Activated T-helper 1 cell treated with Interleukin-2 at 50 U/mL for 16 hours (primary cell): ENCODE measurements around the gene KIF7.
"Not testable (repeated sequence)": the region's sequence is repeated elsewhere in the genome, so short reads cannot be mapped to it uniquely, and the experiment has no call there.

Source experiments
- DNase-seq: peaks from one replicate; pipeline ENCODE4 v3.0.0-alpha.2; 2020; ENCODE audit warnings: low read depth

The KIF7 gene

DNA sequence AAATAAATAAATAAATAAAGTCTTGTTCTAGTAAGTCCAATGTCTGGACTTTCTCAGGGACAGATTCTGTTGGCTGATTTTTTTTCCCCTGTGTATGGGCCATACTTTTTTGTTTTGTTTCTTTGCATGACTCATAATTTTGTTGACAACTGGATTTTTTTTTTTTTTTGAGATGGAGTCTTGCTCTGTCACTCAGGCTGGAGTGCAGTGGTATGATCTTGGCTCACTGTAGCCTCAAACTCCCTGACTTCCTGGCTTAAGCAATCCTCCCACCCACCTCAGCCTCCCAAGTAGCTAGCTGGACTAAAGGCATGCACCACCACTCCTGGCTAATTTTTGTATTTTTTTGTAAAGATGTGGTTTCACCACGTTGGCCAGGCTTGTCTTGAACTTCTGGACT lies 41.1 kb downstream of the KIF7 start:
- DNase-seq = no peak

DNA sequence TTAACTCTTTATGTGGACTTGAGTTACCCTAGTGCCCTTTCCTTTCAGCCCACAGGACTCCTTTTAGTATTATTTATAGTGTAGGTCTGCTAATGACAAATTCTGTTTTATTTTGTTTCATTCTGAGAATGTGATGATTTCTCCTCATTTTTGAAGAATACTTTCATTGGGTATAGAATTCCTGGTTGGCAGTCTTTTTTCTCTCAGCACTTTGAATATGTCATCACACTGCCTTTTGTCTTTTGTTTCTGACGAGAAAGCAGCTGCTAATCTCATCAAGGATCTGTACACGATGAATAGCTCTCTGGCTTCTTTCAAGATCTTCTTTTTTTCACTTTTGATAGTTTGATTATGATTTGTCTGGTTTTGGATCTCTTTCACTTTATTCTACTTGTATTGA lies 42.2 kb downstream of the KIF7 start:
- DNase-seq = no peak

DNA sequence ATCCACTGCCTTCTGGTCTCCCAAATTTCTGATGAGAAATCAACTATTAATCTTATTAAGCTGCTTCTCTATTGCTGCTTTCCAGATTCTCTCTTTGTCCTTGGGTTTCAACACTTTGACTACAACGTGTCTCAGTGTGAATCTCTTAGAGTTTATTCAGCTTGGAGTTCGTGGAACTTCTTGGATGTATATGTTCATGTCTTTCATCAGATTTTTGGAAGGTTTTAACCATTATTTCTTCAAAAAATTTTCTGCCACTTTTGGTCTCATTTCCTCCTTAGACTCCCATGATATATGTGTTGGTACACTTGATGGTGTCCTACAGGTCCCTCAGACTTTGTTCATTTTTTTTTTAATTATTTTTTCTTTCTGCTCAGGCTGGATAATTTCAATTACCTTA lies 44.0 kb downstream of the KIF7 start:
- DNase-seq = no peak

DNA sequence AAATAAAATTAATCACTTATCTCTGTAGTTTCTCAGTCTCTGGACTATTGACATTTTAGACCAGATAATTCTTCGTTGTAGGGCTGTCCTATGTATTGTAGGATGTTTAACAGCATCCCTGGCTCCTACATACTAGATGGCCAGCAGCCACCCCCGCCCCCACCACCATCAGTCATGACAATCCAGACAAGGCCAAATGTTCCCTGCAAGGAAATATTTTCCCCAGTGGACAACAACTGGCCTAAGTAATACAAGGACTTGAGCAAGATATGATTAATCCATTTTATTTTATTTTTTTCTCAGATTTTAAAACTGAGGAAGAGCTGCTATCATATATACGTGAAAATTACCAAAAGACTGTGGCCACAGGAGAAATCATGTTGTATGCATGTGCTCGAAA lies 56.2 kb downstream of the KIF7 start:
- DNase-seq = no peak

DNA sequence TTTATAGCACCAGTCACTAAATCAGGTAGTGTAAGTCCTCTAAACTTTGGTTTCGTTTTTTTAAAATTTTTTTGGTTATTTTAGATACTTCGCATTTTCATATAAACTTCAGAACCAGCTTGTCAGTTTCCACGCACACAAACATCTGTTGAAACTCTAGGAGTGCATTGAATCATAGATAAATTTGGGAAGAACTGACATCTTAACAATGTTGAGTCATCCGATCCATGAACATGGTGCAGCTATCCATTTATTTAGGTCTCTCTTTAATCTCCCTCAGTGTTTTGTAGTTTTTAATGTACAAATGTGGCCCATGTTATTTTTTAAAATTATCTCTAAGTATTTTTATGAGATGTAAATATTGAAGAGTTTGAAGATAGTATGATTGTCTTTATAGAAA lies 62.2 kb downstream of the KIF7 start:
- DNase-seq = no peak

DNA sequence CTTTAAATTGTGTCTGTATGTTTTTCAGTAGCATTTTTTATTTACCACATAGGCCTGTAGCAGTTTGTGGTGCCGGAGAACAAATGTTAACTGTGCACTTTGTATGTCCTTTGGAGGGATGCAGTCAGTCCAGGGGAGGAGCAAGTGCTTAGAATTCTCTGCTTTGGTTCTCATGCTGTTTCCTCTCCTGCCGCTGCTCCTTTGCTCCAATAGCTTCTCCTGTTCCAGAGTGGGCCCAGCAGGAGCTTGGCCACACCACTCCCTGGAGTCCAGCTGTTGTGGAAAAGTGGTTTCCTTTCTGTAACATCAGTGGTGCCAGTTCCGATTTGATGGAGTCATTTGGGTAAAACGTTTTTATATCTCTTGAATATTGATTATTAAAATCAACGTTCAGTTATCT lies 63.4 kb downstream of the KIF7 start:
- no peak for DNase-seq

DNA sequence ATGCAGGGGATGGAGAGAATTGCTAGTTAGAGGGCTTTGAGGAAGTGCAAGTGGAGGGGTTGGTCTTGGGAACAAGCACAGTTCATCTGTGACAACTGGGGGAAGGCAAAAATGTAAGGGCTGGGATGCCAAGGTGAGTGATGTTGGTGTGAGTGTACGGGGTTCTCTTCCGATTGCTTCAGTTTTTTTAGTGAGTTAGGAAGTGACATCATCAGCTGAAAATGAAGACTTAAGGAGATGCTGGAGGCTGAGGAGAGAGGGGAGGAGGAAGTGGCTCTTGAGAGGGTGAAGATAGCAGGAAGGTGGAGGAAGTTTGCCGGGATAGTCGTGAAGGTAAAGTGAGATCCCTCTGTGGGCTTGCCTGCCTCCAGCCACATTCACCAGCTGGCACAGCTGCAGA lies 67.3 kb downstream of the KIF7 start:
- no peak for DNase-seq

DNA sequence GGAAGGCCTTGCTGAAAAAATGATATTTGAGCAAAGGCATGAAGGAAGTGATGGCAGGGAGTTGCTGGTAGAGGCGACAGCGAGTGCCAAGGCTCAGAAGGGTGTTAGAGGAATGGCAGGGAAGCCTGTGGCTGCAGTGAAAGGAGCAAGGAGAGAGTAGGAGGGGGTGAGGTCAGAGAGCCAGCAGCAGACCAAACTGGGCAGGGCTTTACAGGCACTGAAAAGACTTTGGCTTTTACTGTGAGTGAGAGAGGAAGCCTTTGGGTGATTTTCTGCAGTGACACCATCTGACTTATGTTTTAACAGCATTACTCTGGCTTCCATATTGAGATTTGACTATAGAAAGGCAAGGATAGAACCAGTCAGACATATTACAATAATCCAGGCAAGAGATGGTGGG lies 68.6 kb downstream of the KIF7 start:
- no peak for DNase-seq

DNA sequence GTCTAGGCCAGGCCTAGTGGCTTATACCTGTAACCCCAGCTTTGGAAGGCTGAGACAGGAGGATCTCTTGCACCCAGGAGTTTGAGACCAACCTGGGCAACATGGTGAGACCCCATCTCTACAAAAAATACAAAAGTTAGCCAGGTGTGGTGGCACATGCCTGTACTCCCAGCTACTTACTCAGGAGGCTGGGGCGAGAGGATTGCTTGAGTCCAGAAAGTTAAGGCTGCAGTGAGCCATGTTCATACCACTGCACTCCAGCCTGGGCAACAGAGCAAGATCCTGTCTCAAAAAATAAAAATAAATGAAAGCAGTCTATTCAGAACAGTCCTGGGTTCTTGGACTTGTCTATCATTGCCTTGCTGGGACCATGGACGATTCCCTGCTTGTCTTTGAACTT lies 74.5 kb downstream of the KIF7 start:
- DNase-seq = not testable (repeated sequence)

DNA sequence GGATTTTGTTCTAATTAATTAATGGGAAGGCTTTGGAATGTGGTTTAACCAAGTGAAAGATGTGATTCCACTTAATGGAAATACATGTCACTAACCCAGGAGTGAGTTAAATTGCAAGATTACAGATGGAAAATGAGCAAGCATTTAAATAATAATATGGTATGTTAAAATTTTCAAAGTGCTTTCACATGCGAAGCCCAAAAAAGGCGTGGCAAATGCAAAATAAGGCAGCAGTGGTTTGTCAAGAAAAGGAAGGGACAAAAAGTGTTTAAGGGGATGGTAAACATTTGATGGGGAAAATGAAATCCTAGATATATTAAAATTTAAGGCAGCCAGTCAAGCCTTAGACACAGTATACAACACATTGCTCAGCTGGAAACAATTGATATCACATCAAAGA lies 77.1 kb downstream of the KIF7 start:
- no peak for DNase-seq
